Chondrocyte (in vitro differentiated cells): ENCODE data around the gene DNM3. TPM values are rescaled to one million over a fixed set of nuclear protein-coding genes. Genes with fewer than 3 reads are reported as not detected.

Source experiments
- DNase-seq: peaks from one replicate; pipeline ENCODE4 v3.0.0; 2021; ENCODE audit warnings: mixed read lengths, low spot score
- H3K27ac Mint-ChIP-seq: one replicate; pipeline ENCODE4 v1.8.0; 2021; ENCODE audit warnings: mild to moderate bottlenecking, moderate library complexity, mixed read lengths; ENCODE audit not compliant: unreplicated experiment
- H3K27me3 Mint-ChIP-seq: 2 replicates; pipeline ENCODE4 v1.8.0; 2021; ENCODE audit warnings: low read depth, mixed read lengths
- H3K36me3 Mint-ChIP-seq: 2 replicates; pipeline ENCODE4 v1.8.0; 2021; ENCODE audit warnings: low read depth, mixed read lengths
- H3K4me1 Mint-ChIP-seq: 2 replicates; pipeline ENCODE4 v1.8.0; 2021; ENCODE audit warnings: low read depth, mild to moderate bottlenecking, mixed read lengths
- H3K4me3 Mint-ChIP-seq: one replicate; pipeline ENCODE4 v1.8.0; 2021; ENCODE audit warnings: mild to moderate bottlenecking, moderate library complexity, mixed read lengths; ENCODE audit not compliant: unreplicated experiment
- H3K9me3 Mint-ChIP-seq: 2 replicates; pipeline ENCODE4 v1.8.0; 2021; ENCODE audit warnings: low read depth, mixed read lengths
- CTCF ChIP-seq: fragments of 200-600 bp; sonication (generic); IDR thresholded peaks from 2 replicates; pipeline ENCODE4 v1.5.0; 2021; ENCODE audit warnings: antibody characterized with exemption, mild to moderate bottlenecking, moderate library complexity
- total RNA-seq: library from RNA; stranded (reverse); gene quantifications from 3 replicates; pipeline ENCODE4 v1.2.1, GENCODE V29; 2021

DNM3 gene
- total RNA-seq, 1 donor from 2014 or later, result 12.4 TPM

- no peak overlapping the region for H3K4me3 Mint-ChIP-seq
- TF ChIP-seq CTCF, result no peak
Measured at GRCh38 chr1:172122381-172122780, 281.1 kb downstream of the DNM3 start.

GRCh38 chr1:172125250-172125649 is 284.0 kb downstream of the DNM3 start:
- Mint-ChIP-seq H3K4me3 (no peak overlapping the region), H3K36me3 (no peaks in the 10 kb centered on the region), H3K27ac (no peak overlapping the region), H3K27me3 (no peaks in the 10 kb centered on the region), H3K4me1 (no peaks in the 10 kb centered on the region), H3K9me3 (no peaks in the 10 kb centered on the region)
- DNase-seq, result no peak
- TF ChIP-seq CTCF, result no peak

More at GRCh38 chr1:172122381-172122780, 281.1 kb downstream of the DNM3 start:
- no peak for DNase-seq
- Mint-ChIP-seq H3K27ac (no peak overlapping the region), H3K4me1 (peaks cover 3% of the 10 kb centered on the region), H3K36me3 (peaks cover 5% of the 10 kb centered on the region), H3K9me3 (peaks cover 6% of the 10 kb centered on the region), H3K27me3 (no peaks in the 10 kb centered on the region)

- DNase-seq, result no peak
- Mint-ChIP-seq H3K4me3 (no peak overlapping the region), H3K27me3 (no peaks in the 10 kb centered on the region), H3K36me3 (no peaks in the 10 kb centered on the region), H3K4me1 (no peaks in the 10 kb centered on the region), H3K27ac (no peak overlapping the region), H3K9me3 (no peaks in the 10 kb centered on the region)
- no peak for TF ChIP-seq CTCF
Measured at GRCh38 chr1:172125812-172126430, 284.6 kb downstream of the DNM3 start.

GRCh38 chr1:172132836-172133235 is 291.5 kb downstream of the DNM3 start:
- no peak for TF ChIP-seq CTCF

GRCh38 chr1:172134087-172134731 is 292.9 kb downstream of the DNM3 start:
- Mint-ChIP-seq H3K4me3 (no peak overlapping the region), H3K36me3 (peaks cover 3% of the 10 kb centered on the region), H3K9me3 (peaks cover 6% of the 10 kb centered on the region), H3K27me3 (no peaks in the 10 kb centered on the region), H3K27ac (no peak overlapping the region), H3K4me1 (peaks cover 48% of the 10 kb centered on the region)
- no peak for TF ChIP-seq CTCF
- no peak for DNase-seq

More at GRCh38 chr1:172132836-172133235, 291.5 kb downstream of the DNM3 start:
- Mint-ChIP-seq H3K4me1 (peaks cover 34% of the 10 kb centered on the region), H3K9me3 (peaks cover 6% of the 10 kb centered on the region), H3K4me3 (no peak overlapping the region), H3K27ac (no peak overlapping the region), H3K36me3 (peaks cover 3% of the 10 kb centered on the region), H3K27me3 (no peaks in the 10 kb centered on the region)
- no peak for DNase-seq
